Activated CD8-positive, alpha-beta T cell treated with anti-CD3 and anti-CD28 coated beads, Interleukin-2, amount 10 ng/mL, durations not matched to agents 7 days and 5 days (primary cell): Measurements from ENCODE around the gene METTL3. TPM values are rescaled to one million over a fixed set of nuclear protein-coding genes. Genes with fewer than 3 reads are reported as not detected.
A peak's percentile ranks its signal among the peaks of the same experiment; 100 is the strongest.
"Not testable (repeated sequence)": the region's sequence is repeated elsewhere in the genome, so short reads cannot be mapped to it uniquely, and the experiment has no call there.

Source experiments
- ATAC-seq: fragments of 150-1000 bp; cut with Tn5 transposase; one replicate; pipeline ENCODE4 v1.10.0; 2021; ENCODE audit warnings: moderate library complexity
- CTCF ChIA-PET: fragments of 350-600 bp; sonication (Branson Sonifier 250); formaldehyde crosslinking; loops from one replicate; lab custom pipeline; 2021; ENCODE audit warnings: antibody characterized with exemption; lab: Charles Lee
- POLR2A ChIA-PET: fragments of 350-600 bp; sonication (Branson Sonifier 250); formaldehyde crosslinking; loops from one replicate; lab custom pipeline; 2021; ENCODE audit warnings: antibody characterized with exemption; lab: Charles Lee
- DNase-seq: peaks from one replicate; pipeline ENCODE4 v3.0.0-alpha.2; 2020
- H3K27ac Mint-ChIP-seq: one replicate; pipeline ENCODE4 v1.8.0; 2021; ENCODE audit warnings: mild to moderate bottlenecking, mixed read lengths
- H3K27me3 Mint-ChIP-seq: one replicate; pipeline ENCODE4 v1.8.0; 2021; ENCODE audit warnings: low read depth, mixed read lengths
- H3K36me3 Mint-ChIP-seq: one replicate; pipeline ENCODE4 v1.8.0; 2021; ENCODE audit warnings: low read depth, mixed read lengths
- H3K4me1 Mint-ChIP-seq: one replicate; pipeline ENCODE4 v1.8.0; 2021; ENCODE audit warnings: low read depth, mixed read lengths
- H3K4me3 Mint-ChIP-seq: one replicate; pipeline ENCODE4 v1.8.0; 2021; ENCODE audit warnings: mild to moderate bottlenecking, mixed read lengths
- H3K9me3 Mint-ChIP-seq: one replicate; pipeline ENCODE4 v1.8.0; 2022; ENCODE audit warnings: mixed read lengths; ENCODE audit not compliant: insufficient read depth
- total RNA-seq, 2 experiments: library from RNA; stranded (reverse); gene quantifications; one replicate each; pipeline ENCODE4 v1.2.3, GENCODE V29; 2021

The METTL3 gene
- 10 to 100 TPM; 68.3 to 70.8 TPM for total RNA-seq

DNA sequence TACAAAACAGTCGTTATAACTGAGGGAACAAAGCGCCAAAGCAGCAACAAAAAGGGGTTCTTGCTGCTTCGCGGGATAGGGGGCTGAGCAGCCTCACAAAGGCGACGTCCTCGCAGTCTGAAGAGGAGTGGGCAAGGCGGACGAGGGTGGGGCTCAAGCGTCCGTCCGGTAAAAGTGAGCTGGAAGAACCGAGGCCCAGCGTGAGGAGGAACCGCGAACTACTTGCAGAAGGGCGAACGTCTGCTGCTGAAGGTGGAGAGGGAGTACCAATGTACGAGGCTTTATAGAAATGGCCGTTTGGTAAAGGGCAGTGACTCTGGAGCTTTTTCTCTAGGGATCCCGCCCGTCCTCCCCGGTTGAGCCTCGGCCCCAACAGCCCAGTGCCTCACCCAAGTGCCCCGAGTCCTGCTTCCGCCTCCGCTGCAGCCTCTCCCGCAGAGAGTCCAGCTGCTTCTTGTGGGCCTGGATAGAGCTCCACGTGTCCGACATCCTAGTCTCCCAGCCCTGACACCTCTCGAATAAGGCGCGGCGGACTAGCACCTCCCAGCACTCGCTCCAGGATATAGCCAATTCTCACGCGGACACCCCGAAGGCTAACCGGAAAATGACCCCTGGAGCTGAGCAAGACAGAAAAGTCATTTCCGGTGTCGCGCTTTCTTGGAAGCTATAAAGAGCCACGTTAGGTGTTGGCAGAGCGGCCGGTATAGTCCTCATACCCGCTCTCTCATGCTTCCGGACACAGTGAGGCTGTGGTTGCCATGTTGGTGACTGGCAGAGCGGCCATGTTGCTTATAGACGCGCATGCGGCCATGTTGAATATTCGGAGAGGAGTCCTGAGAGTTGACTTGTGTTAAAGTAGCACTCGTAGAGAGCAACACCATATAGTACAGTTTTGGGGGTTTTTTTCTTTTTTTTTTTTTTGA lies at the start of gene METTL3:
Gene METTL3 (minus strand): TSS at position 606 of the 923 bp plus-strand sequence. CDS start 117 bp downstream, at position 489.
- Mint-ChIP-seq H3K27ac (peak within 1 kb of the TSS; percentile 99), H3K4me1 (peaks cover 32% of the 10 kb centered on the region), H3K36me3 (peaks cover 33% of the 10 kb centered on the region), H3K4me3 (peak within 1 kb of the TSS; percentile 96), H3K27me3 (peaks cover 6% of the 10 kb centered on the region), H3K9me3 (no peaks in the 10 kb centered on the region)
- CTCF ChIA-PET, result interaction anchor here (0.8 to 7.5 kb wide), 7 partner anchors 10 to 46 kb away, joined by 4 to 104 read pairs (median 5); partner anchors contain the start of genes RAB2B, SALL2 and TOX4
- peak; percentile 97 for DNase-seq
- peak; percentile 99 for ATAC-seq
- POLR2A ChIA-PET, result interaction anchor here (0.6 to 2.7 kb wide), 17 partner anchors 8 to 1496 kb away, joined by 3 to 21 read pairs (median 4); partner anchors contain the start of genes CHD8, RAB2B, SALL2 and SUPT16H

GRCh38 chr14:21558703-21559170 lies 47.6 kb upstream of the METTL3 start:
- ChIA-PET CTCF (interaction anchor here (1.4 to 6.8 kb wide), 2 partner anchors 61 to 102 kb away, joined by 5 to 86 read pairs; no protein-coding TSS in a partner anchor), POLR2A (no interaction called here)
- no peak for DNase-seq
- Mint-ChIP-seq H3K36me3 (no peaks in the 10 kb centered on the region), H3K9me3 (no peaks in the 10 kb centered on the region), H3K27ac (no peak overlapping the region), H3K4me1 (peaks cover 6% of the 10 kb centered on the region), H3K27me3 (no peaks in the 10 kb centered on the region), H3K4me3 (no peak overlapping the region)
- no peak for ATAC-seq

DNA sequence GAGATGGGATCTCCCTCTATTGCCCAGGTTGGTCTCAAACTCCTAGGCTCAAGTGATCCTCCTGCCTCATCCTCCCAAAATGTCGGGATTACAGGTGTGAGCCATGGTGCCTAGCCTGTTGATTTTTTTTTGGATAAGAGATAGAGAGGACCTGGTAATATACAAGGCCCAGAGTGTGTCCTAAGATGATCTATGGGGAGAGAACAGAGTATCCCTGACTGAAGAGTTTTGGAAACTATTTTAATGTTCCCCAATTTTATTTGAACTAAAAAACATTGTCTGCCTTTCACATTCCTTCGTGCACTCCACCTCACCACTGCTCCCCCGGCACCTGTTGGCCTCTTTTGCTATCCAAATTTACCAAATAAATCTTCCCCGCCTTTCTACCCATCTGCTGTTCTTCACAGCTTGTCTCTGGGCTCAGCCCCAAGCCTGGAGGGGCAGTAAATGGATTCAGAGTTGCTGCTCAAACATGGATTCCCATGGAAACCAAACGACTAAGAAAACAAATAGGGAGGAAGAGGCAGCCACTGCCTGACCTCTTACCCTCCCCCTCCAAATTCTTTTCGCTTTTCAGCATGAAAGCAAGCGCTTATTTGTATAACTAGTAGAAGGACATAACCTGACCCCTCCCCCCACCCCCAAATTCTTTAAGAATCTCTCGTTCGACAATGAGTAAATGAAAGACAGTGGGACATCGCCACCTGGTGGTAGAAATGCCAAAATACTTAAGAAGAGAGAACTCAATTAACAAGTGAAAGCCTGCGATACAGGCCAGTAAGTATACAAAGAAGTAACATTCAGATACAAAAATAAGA lies 46.2 kb upstream of the METTL3 start:
- no peaks in the 10 kb centered on the region for H3K9me3 Mint-ChIP-seq
- H3K36me3 Mint-ChIP-seq, result no peaks in the 10 kb centered on the region
- peak overlapping the region; percentile 39 for H3K4me3 Mint-ChIP-seq
- no peak overlapping the region for H3K27ac Mint-ChIP-seq
- no peaks in the 10 kb centered on the region for H3K27me3 Mint-ChIP-seq
- ATAC-seq, result peak; percentile 76
- peaks cover 6% of the 10 kb centered on the region for H3K4me1 Mint-ChIP-seq
- ChIA-PET CTCF (interaction anchor here (0.6 to 6.8 kb wide), 14 partner anchors 30 to 282 kb away, joined by 3 to 86 read pairs (median 4); partner anchors contain the start of genes METTL3, RAB2B, SALL2 and TOX4), POLR2A (interaction anchor here (0.9 to 1.9 kb wide), 2 partner anchors 46 to 59 kb away, joined by 3 to 9 read pairs; partner anchors contain the start of gene METTL3)
- DNase-seq, result peak; percentile 87

DNA sequence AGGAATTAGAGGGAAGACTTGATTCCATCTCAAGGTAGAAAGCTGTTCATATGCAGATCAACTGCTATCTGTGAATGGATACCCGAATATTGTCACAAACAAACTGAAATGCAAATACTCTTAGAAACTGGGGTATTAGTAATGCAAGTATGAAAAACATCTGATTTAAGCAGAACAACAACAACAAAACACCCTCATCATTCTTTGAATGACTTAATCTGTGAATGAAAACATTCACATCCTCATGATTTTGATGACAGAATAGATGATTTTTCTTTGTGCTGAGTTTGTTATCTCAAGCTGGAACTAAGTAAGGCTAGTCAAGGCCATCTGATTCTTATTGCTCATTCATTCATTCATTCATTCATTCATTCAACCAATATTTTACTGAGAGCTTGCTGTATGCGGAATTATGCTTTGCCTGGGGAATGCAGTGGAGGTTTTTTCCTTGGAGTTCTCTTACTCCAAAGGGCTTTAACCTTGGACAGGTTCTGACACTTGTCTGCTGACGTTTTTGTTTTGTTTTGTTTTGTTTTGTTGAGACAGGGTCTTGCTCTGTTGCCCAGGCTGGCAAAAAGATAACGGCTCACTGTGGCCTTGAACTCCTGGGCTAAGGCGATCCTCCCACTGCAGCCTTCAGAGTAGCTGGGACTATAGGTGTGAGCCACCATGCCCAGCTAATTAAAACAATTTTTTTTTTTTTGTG lies 45.4 kb upstream of the METTL3 start:
- Mint-ChIP-seq H3K36me3 (no peaks in the 10 kb centered on the region), H3K27ac (no peak overlapping the region), H3K4me3 (no peak overlapping the region), H3K4me1 (peaks cover 6% of the 10 kb centered on the region), H3K9me3 (no peaks in the 10 kb centered on the region), H3K27me3 (no peaks in the 10 kb centered on the region)
- POLR2A ChIA-PET, result interaction anchor here (1.9 kb wide), 1 partner anchor 58 kb away, joined by 9 read pairs; no protein-coding TSS in a partner anchor
- CTCF ChIA-PET, result interaction anchor here (0.6 to 6.8 kb wide), 15 partner anchors 29 to 281 kb away, joined by 3 to 86 read pairs (median 4); partner anchors contain the start of genes METTL3, RAB2B, SALL2 and TOX4
- ATAC-seq (no peak), DNase-seq (no peak)

DNA sequence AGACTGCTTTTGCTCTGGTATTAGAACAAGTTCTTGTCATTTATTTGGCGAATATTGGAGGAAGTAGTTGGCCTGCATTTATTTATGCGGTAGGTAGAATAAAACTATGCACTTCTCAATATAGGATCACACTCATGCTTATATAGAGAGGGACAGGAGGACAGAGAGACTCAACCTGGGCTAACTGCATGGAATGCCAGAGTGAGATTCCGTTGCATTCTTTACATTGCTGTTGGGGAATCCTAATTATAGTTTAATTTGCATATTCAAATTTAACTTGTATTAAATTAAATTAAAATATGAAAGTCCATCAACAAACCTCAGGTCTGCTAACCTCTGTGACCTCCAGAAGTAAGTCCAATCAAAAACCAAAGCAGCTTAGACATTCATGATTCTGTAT lies 42.1 kb upstream of the METTL3 start:
- POLR2A ChIA-PET, result no interaction called here
- H3K27ac Mint-ChIP-seq, result no peak overlapping the region
- CTCF ChIA-PET, result interaction anchor here (1.8 kb wide), 1 partner anchor 55 kb away, joined by 5 read pairs; no protein-coding TSS in a partner anchor

DNA sequence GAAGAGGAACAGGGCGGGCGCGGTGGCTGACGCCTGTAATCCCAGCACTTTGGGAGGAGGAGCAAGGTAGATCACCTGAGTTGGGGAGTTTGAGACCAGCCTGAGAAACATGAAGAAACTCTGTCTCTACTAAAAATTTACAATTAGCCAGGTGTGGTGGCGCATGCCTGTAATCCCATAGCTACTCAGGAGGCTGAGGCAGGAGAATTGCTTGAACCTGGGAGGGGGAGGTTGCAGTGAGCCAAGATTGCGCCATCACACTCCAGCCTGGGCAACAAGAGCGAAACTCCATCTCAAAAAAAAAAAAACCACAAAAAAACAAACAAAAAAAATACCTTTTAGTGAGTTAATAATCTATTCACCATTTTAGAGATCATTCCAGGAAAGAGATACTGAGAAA lies 33.4 kb upstream of the METTL3 start:
- ATAC-seq, POLR2A ChIA-PET, H3K4me3 Mint-ChIP-seq, H3K9me3 Mint-ChIP-seq, DNase-seq, H3K4me1 Mint-ChIP-seq, H3K36me3 Mint-ChIP-seq, CTCF ChIA-PET, H3K27ac Mint-ChIP-seq: not testable (repeated sequence)
- H3K27me3 Mint-ChIP-seq, result peaks cover 14% of the 10 kb centered on the region

More for the DNA sequence above, 42.1 kb upstream of the METTL3 start:
- no peaks in the 10 kb centered on the region for H3K9me3 Mint-ChIP-seq
- H3K4me3 Mint-ChIP-seq, result no peak overlapping the region
- DNase-seq (no peak), ATAC-seq (no peak)
- H3K36me3 Mint-ChIP-seq, result no peaks in the 10 kb centered on the region
- peaks cover under 1% of the 10 kb centered on the region for H3K27me3 Mint-ChIP-seq
- H3K4me1 Mint-ChIP-seq, result peaks cover 6% of the 10 kb centered on the region

- Mint-ChIP-seq H3K9me3 (no peaks in the 10 kb centered on the region), H3K4me1 (no peaks in the 10 kb centered on the region), H3K36me3 (no peaks in the 10 kb centered on the region), H3K4me3 (no peak overlapping the region), H3K27ac (no peak overlapping the region), H3K27me3 (peaks cover 20% of the 10 kb centered on the region)
- no peak for ATAC-seq
- ChIA-PET CTCF (no interaction called here), POLR2A (no interaction called here)
- DNase-seq, result no peak
Measured at GRCh38 chr14:21543963-21544362, 32.8 kb upstream of the METTL3 start.

- Mint-ChIP-seq H3K27ac (no peak overlapping the region), H3K9me3 (no peaks in the 10 kb centered on the region), H3K4me1 (no peaks in the 10 kb centered on the region), H3K4me3 (no peak overlapping the region), H3K27me3 (peaks cover 24% of the 10 kb centered on the region), H3K36me3 (no peaks in the 10 kb centered on the region)
- no peak for DNase-seq
- ChIA-PET POLR2A (no interaction called here), CTCF (no interaction called here)
- ATAC-seq, result no peak
Measured at GRCh38 chr14:21543521-21543960, 32.4 kb upstream of the METTL3 start.

DNA sequence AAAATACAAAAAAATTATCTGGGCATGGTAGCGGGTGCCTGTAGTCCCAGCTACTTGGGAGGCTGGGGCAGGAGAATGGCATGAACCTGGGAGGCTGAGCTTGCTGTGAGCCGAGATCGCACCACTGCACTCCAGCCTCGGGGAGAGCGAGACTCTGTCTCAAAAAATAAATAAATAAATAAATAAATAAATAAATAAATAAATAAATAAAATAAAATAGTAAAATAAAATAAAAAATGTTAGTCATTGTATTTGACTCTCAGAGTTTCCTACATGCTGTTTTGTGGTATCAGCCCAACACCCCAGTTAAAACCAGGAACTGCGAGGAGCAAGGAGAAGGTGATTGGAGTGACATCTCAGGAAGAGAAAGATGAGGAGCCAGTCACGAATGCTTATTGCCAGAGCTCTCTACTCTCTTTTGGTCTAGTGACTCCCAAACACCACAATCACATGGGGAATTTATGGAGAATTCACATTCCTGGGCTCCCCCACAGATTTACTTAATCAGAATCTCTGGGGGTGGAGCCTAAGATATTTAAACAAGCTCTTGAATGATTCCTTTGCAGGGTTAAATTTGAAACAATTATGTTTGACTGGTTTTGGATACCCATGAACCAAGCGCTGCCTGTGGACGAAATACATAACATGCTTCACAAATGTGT lies 30.4 kb upstream of the METTL3 start:
- ChIA-PET CTCF (interaction anchor here (0.6 to 1.4 kb wide), 2 partner anchors 43 to 1453 kb away, joined by 3 read pairs; no protein-coding TSS in a partner anchor), POLR2A (no interaction called here)
- no peak overlapping the region for H3K27ac Mint-ChIP-seq
- no peak overlapping the region for H3K4me3 Mint-ChIP-seq
- H3K36me3 Mint-ChIP-seq, result no peaks in the 10 kb centered on the region
- ATAC-seq (no peak), DNase-seq (no peak)
- peaks cover 36% of the 10 kb centered on the region for H3K27me3 Mint-ChIP-seq
- H3K9me3 Mint-ChIP-seq, result no peaks in the 10 kb centered on the region
- H3K4me1 Mint-ChIP-seq, result peaks cover 5% of the 10 kb centered on the region

- POLR2A ChIA-PET, result no interaction called here
- ATAC-seq (no peak), DNase-seq (no peak)
- Mint-ChIP-seq H3K27ac (no peak overlapping the region), H3K36me3 (no peaks in the 10 kb centered on the region), H3K4me1 (peaks cover 5% of the 10 kb centered on the region), H3K4me3 (no peak overlapping the region), H3K27me3 (peaks cover 52% of the 10 kb centered on the region), H3K9me3 (no peaks in the 10 kb centered on the region)
- CTCF ChIA-PET, result no interaction called here
Measured at GRCh38 chr14:21539189-21539940, 28.2 kb upstream of the METTL3 start.
